Subcutaneous abdominal adipose tissue (tissue), 5 donors: ENCODE measurements around the gene SORCS2.

Experiments used
- H3K27ac ChIP-seq: one replicate; pipeline ENCODE4 v1.7.0; 2013; ENCODE audit warnings: low read depth, mild to moderate bottlenecking, inconsistent platforms, low read length, moderate library complexity
- H3K27me3 ChIP-seq, 5 donors: one replicate each; pipeline ENCODE4 v1.7.0; 2013; ENCODE audit warnings: low read length in 5 of 5, inconsistent platforms in 1 of 5; ENCODE audit not compliant: control insufficient read depth in 5 of 5, insufficient read depth in 4 of 5
- H3K36me3 ChIP-seq, 5 donors: one replicate each; pipeline ENCODE4 v1.7.0; 2013; ENCODE audit warnings: low read length in 5 of 5; ENCODE audit not compliant: control insufficient read depth in 5 of 5, insufficient read depth in 5 of 5
- H3K4me1 ChIP-seq, 5 donors: one replicate each; pipeline ENCODE4 v1.7.0; 2013; ENCODE audit warnings: low read length in 5 of 5, mild to moderate bottlenecking in 3 of 5, moderate library complexity in 1 of 5; ENCODE audit not compliant: control insufficient read depth in 5 of 5, insufficient read depth in 5 of 5
- H3K4me3 ChIP-seq, 5 donors: one replicate each; pipeline ENCODE4 v1.7.0; 2013; ENCODE audit warnings: low read length in 5 of 5, low read depth in 1 of 5
- H3K9ac ChIP-seq, 5 donors: one replicate each; pipeline ENCODE4 v1.7.0; 2013; ENCODE audit warnings: low read length in 5 of 5, mild to moderate bottlenecking in 4 of 5, moderate library complexity in 3 of 5
- H3K9me3 ChIP-seq, 5 donors: one replicate each; pipeline ENCODE4 v1.7.0; 2013; ENCODE audit warnings: low read length in 5 of 5; ENCODE audit not compliant: control insufficient read depth in 5 of 5
- donor health status: healthy.
- donor health status: healthy.
- donor health status: healthy.
- donor health status: healthy.
- donor health status: healthy.

The SORCS2 gene

DNA sequence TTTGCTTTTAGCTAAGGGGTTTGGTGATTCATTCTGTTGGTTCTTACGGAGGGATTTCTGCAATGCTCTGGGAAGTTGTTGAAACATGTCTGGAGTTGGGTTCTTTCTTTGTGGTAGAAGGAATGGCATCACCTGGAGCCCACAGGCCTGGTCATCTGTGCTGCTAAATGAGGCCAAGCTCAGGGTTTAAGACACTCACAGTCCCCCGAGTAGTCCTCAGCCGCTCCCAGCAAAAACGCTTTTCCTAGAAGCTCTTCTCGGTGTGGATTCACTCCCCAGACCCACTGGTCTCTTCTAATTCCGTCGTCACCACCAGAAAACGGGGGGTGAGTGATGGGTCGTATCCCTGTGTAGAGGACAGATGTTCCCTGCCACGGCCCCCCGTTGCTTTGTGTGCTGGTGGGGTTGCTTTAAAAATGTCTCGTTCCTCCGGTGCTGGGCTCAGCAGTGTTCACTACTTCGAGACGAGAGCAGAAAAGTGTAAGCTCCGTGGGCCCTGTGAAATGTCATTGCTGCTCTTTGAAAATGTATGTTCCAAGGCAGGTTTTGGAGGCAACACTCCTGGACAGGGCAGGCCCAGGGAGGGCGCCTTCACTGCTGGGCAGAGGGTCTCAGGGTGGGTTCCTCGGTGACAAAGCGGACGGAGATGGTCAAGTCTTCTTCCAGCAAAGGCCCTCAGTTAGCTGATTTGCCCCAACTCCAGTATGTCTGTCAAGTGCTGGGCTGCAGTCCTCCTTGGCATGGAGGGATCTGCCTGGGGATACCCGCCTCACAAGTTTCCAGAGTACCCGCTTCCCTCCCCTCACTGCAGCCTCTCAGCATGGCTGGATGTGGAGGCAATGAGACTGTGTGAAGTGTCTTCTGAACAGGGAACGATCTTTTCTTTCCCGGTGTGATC lies 205.1 kb downstream of the SORCS2 start:
- H3K27ac ChIP-seq: no peak overlapping the region
- peaks cover 0 to 7% (median 0%) of the 10 kb centered on the region in 5 donors for H3K9me3 ChIP-seq
- H3K27me3 ChIP-seq: peaks cover 0 to 30% (median 26%) of the 10 kb centered on the region in 5 donors
- H3K36me3 ChIP-seq: no peaks in the 10 kb centered on the region
- no peak overlapping the region for H3K9ac ChIP-seq
- H3K4me1 ChIP-seq: no peaks in the 10 kb centered on the region
- H3K4me3 ChIP-seq: no peak overlapping the region

DNA sequence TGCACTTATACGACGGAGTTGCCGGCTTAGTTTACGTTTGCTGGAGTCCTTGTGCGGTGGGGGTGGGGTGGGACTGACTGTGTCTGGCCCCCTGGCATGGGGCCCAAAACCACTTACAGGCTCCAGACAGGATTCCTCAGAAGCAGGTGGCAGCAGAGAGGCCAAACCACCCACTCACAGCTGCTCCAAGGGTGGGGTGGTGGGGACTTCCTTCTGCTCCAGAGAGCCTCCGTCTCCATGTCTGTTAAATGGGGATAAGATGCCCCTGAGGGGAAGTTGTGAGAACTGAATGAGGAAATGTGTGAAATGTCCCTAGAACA lies 205.7 kb downstream of the SORCS2 start:
- H3K4me1 ChIP-seq: no peaks in the 10 kb centered on the region
- peaks cover 0 to 24% (median 20%) of the 10 kb centered on the region in 5 donors for H3K27me3 ChIP-seq
- H3K9ac ChIP-seq: no peak overlapping the region
- no peak overlapping the region for H3K27ac ChIP-seq
- peaks cover 0 to 7% (median 0%) of the 10 kb centered on the region in 5 donors for H3K9me3 ChIP-seq
- no peaks in the 10 kb centered on the region for H3K36me3 ChIP-seq
- H3K4me3 ChIP-seq: no peak overlapping the region

DNA sequence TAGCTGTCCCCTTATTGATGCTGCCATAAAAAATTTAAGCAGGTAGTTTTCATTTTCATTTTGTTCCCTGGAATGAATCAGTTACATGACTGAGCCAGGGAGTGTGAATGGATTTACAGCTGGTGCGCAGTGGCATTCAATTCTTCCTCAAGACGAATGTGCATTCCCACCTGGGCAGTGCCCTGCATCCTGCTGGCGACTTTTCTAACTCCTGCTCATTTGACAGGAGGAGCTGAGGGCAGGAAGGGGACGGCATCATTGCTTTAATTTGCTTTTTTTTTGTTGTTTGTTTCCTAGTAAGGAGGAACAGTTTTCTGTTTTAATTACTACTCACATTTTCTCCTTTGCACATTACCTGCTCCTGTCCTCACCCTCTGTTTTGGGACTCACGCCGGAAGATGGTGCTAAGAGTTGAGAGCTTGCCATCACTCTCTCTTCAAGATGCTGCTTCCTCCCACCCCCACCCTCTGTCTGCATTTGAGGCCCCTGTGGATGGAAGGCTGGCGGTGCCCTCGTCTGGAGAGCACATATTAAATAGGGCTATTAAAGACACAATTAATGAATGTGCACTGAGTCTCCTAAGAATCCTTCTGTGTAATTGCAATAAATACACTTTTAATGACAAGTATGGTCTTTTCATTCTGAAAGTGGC lies 206.6 kb downstream of the SORCS2 start:
- no peak overlapping the region for H3K9ac ChIP-seq
- no peaks in the 10 kb centered on the region for H3K4me1 ChIP-seq
- peaks cover 0 to 20% (median 14%) of the 10 kb centered on the region in 5 donors for H3K27me3 ChIP-seq
- H3K4me3 ChIP-seq: no peak overlapping the region
- peaks cover 0 to 8% (median 0%) of the 10 kb centered on the region in 5 donors for H3K9me3 ChIP-seq
- H3K36me3 ChIP-seq: no peaks in the 10 kb centered on the region
- no peak overlapping the region for H3K27ac ChIP-seq

DNA sequence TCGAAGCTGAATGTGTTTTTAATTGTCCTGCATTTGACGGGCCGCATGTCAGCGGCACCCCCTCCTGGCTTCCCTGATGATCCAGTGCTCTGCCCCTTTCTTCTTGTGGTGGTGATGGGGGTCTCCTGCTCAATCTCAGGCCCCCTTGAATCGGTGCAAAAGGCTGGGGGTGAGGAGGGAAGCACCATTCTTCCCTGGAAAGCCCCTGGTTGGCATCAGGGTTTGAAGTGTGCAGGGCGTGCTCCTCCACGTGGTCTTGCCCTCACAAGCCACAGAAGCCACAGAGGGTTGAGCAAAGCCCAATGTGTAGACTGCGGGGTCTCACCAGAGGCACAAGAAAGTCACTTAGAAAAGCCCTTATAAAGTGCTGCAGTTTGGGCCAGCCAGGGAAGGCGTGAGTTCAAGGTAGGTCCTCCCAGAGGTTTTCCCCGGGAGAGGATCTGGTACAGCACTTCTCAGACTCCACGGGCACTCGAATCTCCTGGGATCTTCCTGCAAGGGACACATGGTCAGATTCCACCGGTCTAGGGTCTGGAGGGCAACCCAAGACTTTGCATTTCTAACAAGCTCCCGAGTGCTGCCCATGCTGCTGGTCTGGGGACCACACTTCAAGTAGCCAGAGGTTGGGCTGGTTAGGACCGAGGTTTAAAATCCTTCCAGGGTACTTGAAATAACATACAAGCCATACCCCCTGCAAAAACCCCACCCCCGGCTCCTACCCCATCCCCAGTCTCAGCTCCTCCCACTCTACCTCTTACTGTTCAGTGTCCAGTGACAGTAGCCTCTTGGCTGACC lies 207.3 kb downstream of the SORCS2 start:
- Histone ChIP-seq H3K4me3 (no peak overlapping the region), H3K9ac (no peak overlapping the region), H3K27me3 (peaks cover 0 to 16% (median 7%) of the 10 kb centered on the region in 5 donors), H3K36me3 (no peaks in the 10 kb centered on the region), H3K9me3 (peaks cover 0 to 9% (median 0%) of the 10 kb centered on the region in 5 donors), H3K4me1 (no peaks in the 10 kb centered on the region), H3K27ac (no peak overlapping the region)

DNA sequence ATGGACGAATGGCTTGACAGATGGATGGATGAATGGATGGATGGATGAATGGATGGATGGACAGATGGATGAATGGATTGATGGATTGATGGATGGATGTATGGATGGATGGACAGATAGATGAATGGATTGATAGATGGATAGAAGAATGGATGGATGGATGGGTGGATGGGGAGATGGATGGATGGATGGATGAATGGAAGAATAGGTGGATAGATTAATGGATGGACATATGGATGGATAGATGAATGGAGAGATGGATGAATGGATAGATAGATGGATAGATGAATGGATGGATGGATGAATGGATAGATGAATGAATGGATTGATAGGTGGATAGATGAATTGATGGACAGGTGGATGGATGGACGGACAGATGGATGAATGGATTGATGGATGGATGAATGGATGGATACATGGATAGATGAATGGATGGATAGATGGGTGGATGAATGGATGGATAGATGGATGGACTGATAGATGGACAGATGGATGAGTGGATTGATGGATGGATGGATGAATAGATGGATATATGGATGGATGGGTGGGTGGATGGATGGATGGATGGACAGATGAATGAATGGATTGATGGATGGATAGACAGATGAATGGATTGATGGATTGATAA lies 208.4 kb downstream of the SORCS2 start:
- no peak overlapping the region for H3K9ac ChIP-seq
- H3K4me3 ChIP-seq: no peak overlapping the region
- H3K27me3 ChIP-seq: peaks cover 0 to 15% (median 4%) of the 10 kb centered on the region in 5 donors
- no peak overlapping the region for H3K27ac ChIP-seq
- peaks cover 0 to 12% (median 0%) of the 10 kb centered on the region in 5 donors for H3K9me3 ChIP-seq
- no peaks in the 10 kb centered on the region for H3K36me3 ChIP-seq
- no peaks in the 10 kb centered on the region for H3K4me1 ChIP-seq

DNA sequence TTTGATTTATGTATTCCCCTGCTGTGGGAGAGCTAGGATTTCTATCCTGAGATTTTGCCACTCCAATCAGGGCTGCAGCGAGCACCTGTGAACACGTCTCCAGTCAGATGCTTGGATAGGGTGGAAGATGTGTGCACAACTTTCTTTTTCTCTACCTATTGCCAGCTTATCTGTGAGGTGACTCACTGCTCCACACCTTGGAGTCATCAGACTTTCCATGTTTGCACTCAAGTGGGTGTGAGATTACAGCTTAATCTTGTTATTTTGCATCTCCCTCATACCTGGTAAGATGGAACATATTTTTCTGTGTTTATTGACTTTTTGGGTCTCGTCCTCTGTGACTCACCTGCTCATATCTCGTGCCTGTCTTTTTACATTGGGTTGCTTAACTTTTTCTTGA lies 210.2 kb downstream of the SORCS2 start:
- no peaks in the 10 kb centered on the region for H3K36me3 ChIP-seq
- peaks cover 0 to 14% (median 4%) of the 10 kb centered on the region in 5 donors for H3K27me3 ChIP-seq
- H3K4me1 ChIP-seq: no peaks in the 10 kb centered on the region
- no peak overlapping the region for H3K4me3 ChIP-seq
- peaks cover 0 to 12% (median 0%) of the 10 kb centered on the region in 5 donors for H3K9me3 ChIP-seq
- no peak overlapping the region for H3K9ac ChIP-seq
- H3K27ac ChIP-seq: no peak overlapping the region

DNA sequence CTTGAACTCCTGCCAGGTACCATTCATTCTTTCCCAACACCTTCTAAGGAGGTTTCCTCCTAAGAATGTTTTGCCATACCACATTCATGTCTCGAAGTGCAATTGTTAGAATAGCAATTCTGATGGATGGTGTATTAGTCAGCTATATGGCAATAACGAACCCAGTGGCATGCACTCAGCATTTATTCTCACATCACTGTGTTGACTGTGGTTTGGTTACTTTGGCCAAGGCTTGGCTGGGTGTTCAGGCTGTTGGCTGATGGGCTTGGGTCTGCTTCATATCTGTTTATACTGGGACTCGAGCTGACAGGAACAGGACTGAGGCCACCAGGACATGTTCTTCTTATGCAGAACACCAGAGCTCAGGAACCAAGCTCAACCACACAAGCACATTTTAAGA lies 210.7 kb downstream of the SORCS2 start:
- no peak overlapping the region for H3K4me3 ChIP-seq
- H3K9me3 ChIP-seq: peaks cover 0 to 14% (median 2%) of the 10 kb centered on the region in 5 donors
- no peak overlapping the region for H3K27ac ChIP-seq
- H3K27me3 ChIP-seq: peaks cover 0 to 10% (median 4%) of the 10 kb centered on the region in 5 donors
- H3K9ac ChIP-seq: no peak overlapping the region
- H3K4me1 ChIP-seq: no peaks in the 10 kb centered on the region
- no peaks in the 10 kb centered on the region for H3K36me3 ChIP-seq

DNA sequence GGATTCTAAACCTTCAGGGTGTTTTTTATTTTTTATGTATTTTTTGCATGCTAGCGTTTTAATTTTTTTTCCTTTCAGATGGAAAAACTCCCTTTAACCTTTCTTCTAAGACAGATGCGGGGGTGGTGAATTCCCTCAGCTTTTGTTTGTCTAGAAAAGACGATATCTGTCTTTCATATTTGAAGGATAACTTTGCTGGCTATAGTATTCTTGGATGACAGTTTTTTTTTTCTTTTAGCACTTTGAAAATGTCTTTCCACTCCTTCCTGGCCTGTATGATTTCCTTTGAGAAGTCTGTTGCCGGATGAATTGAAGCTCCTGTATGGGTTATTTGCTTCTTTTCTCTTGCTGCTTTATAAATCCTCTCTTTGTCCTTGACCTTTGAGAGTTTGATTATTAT lies 215.8 kb downstream of the SORCS2 start:
- Histone ChIP-seq H3K4me1 (no peaks in the 10 kb centered on the region), H3K27me3 (peaks cover 0 to 13% (median 10%) of the 10 kb centered on the region in 5 donors), H3K27ac (no peak overlapping the region), H3K9me3 (peaks cover 0 to 17% (median 14%) of the 10 kb centered on the region in 5 donors), H3K4me3 (no peak overlapping the region), H3K9ac (no peak overlapping the region), H3K36me3 (no peaks in the 10 kb centered on the region)

DNA sequence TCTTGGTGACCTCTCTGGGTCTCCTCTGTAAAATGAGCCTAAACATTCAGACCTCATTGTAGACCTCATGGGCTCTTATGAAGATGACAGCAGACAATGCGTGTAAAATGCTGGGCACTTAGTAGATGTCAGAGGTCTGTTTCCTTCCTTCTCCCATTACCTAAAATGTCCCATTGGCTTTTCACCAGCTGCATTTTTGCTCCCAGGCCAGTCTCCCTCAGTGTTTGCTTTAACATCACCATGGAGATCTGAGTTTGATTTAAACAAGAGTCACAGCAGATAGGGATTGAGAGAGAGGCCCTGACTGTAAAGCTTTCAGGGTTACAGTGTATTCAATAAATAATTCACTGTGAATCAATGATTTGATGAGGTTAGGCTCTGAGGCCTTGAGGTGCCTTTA lies 218.1 kb downstream of the SORCS2 start:
- H3K27ac ChIP-seq: no peak overlapping the region
- H3K9me3 ChIP-seq: peaks cover 0 to 14% (median 8%) of the 10 kb centered on the region in 5 donors

More for the DNA sequence above, 218.1 kb downstream of the SORCS2 start:
- Histone ChIP-seq H3K36me3 (no peaks in the 10 kb centered on the region), H3K9ac (no peak overlapping the region), H3K27me3 (peaks cover 0 to 20% (median 10%) of the 10 kb centered on the region in 5 donors), H3K4me3 (no peak overlapping the region), H3K4me1 (no peaks in the 10 kb centered on the region)
